ENCODE data around the gene SLC27A2.
A peak's percentile ranks its signal among the peaks of the same experiment; 100 is the strongest.

The SLC27A2 gene

GRCh38 chr15:50244959-50245624 lies 63.1 kb downstream of the SLC27A2 start:
- no peak for DNase-seq

GRCh38 chr15:50246631-50247030 lies 64.6 kb downstream of the SLC27A2 start:
- DNase-seq: no peak

GRCh38 chr15:50247819-50248655 lies 66.0 kb downstream of the SLC27A2 start:
- peak; percentile 57 for DNase-seq

GRCh38 chr15:50248994-50249582 lies 67.1 kb downstream of the SLC27A2 start:
- no peak for DNase-seq

- no peak for DNase-seq
Observed at GRCh38 chr15:50249704-50250103, 67.7 kb downstream of the SLC27A2 start.

GRCh38 chr15:50250760-50251394 lies 68.9 kb downstream of the SLC27A2 start:
- no peak for DNase-seq

- DNase-seq: no peak
Observed at GRCh38 chr15:50251638-50252182, 69.7 kb downstream of the SLC27A2 start.

GRCh38 chr15:50252556-50252955 lies 70.6 kb downstream of the SLC27A2 start:
- DNase-seq: no peak

GRCh38 chr15:50256188-50257041 lies 74.4 kb downstream of the SLC27A2 start:
- DNase-seq: no peak

- DNase-seq: no peak
Observed at GRCh38 chr15:50257332-50257731, 75.3 kb downstream of the SLC27A2 start.

- no peak for DNase-seq
Observed at GRCh38 chr15:50257924-50258323, 75.9 kb downstream of the SLC27A2 start.

GRCh38 chr15:50259276-50259675 lies 77.3 kb downstream of the SLC27A2 start:
- no peak for DNase-seq

- DNase-seq: no peak
Observed at GRCh38 chr15:50260969-50261496, 79.0 kb downstream of the SLC27A2 start.

GRCh38 chr15:50261981-50262380 lies 80.0 kb downstream of the SLC27A2 start:
- DNase-seq: no peak

- DNase-seq: peak; percentile 25
Observed at GRCh38 chr15:50262533-50262932, 80.5 kb downstream of the SLC27A2 start.

- no peak for DNase-seq
Observed at GRCh38 chr15:50265620-50266019, 83.6 kb downstream of the SLC27A2 start, which contains the start of gene HDC. TSS of gene HDC (minus strand) at chr15:50265726. CDS start at chr15:50265623, 103 bp downstream.

GRCh38 chr15:50267577-50267976 lies 85.6 kb downstream of the SLC27A2 start:
- no peak for DNase-seq

GRCh38 chr15:50275091-50275490 lies 93.1 kb downstream of the SLC27A2 start:
- no peak for DNase-seq

- DNase-seq: no peak
Observed at GRCh38 chr15:50275908-50276307, 93.9 kb downstream of the SLC27A2 start.

GRCh38 chr15:50277370-50277769 lies 95.4 kb downstream of the SLC27A2 start:
- no peak for DNase-seq

GRCh38 chr15:50278496-50278895 lies 96.5 kb downstream of the SLC27A2 start:
- DNase-seq: no peak

GRCh38 chr15:50280271-50280670 lies 98.3 kb downstream of the SLC27A2 start:
- no peak for DNase-seq
